Measurements from ENCODE around the gene PDGFB. TPM values are rescaled to one million over a fixed set of nuclear protein-coding genes. Genes with fewer than 3 reads are reported as not detected.

Gene PDGFB
- total RNA-seq, 1 experiment from 2014 or later: 78.0 TPM

DNA sequence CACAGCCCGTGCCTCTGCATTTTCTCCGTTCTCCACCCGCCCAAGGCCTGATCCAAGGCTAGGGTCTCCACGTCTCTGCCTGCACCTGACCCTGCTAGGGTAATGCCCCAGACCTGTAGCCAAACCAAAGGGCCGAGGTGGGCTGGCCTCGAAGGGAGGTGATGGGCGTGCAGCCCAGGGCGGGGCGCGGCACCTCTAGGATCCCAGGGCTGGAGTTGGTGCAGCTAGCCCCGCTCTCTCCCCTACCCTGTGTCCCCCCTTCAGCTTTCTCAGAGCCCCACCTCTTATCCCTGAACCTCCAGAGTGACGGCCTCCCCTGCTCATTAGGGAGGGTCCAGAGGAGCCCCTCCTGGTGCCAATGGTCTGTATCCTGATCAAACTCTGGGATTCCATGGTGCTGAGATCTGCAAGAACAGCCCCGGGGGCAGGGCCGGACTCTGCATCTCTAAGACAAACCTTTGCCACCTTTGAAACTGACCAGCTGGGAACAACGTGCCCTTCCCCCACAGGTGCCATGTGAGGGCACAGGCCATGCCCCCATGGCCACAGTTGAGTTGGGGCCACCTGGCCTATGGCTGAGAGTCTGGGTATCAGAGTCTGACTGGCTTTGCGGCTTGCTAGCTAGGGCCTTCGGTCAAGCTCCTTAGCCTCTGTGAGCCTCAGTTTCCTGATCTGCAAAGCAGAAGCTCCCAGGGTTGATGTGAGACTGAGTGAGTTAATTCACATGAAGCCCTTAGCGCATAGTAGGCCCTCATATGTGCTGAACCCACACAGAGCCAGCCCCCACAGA, 69.2 kb downstream of the PDGFB start:
- intact Hi-C loops (cut with micrococcal nuclease; ENCODE audit: unreplicated experiment) (no loop called here), in situ Hi-C loops (cut with HindIII; ENCODE audit: low pct_unique_long_range_greater_than_20kb, low sequenced_read_pairs) (no loop called here)
- no peak for DNase-seq (ENCODE audit: low read depth, low spot score)
- Histone ChIP-seq H3K9me3 (ENCODE audit: control insufficient read depth, insufficient read depth, low read depth, low read length) (no peaks in the 10 kb centered on the region), H3K4me1 (ENCODE audit: control insufficient read depth, insufficient read depth, low read length) (peaks cover 68% of the 10 kb centered on the region), H3K4me3 (ENCODE audit: low read depth in 2 of 2, low read length in 2 of 2) (no peak overlapping the region), H3K36me3 (ENCODE audit: control insufficient read depth, insufficient read depth, low read length) (no peaks in the 10 kb centered on the region), H3K27ac (ENCODE audit: low read length) (peak overlapping the region; percentile 97), H3K27me3 (ENCODE audit: control insufficient read depth, insufficient read depth, low read length) (no peaks in the 10 kb centered on the region)
- peak; percentile 23 for ATAC-seq
- no TSS peak for BruUV-seq (replicated peaks)
- POLR2A ChIA-PET: interaction anchor here (0.6 kb wide), 1 partner anchor 33 kb away, joined by 5 read pairs; no protein-coding TSS in a partner anchor
- CTCF ChIA-PET: interaction anchor here (0.5 to 0.9 kb wide), 2 partner anchors 25 to 348 kb away, joined by 3 read pairs; no protein-coding TSS in a partner anchor
- no peak for TF ChIP-seq TCF7L2 (IDR thresholded peaks at IDR 0.05; ENCODE audit: low read depth, low read length)
- TF ChIP-seq, protein P1, sequence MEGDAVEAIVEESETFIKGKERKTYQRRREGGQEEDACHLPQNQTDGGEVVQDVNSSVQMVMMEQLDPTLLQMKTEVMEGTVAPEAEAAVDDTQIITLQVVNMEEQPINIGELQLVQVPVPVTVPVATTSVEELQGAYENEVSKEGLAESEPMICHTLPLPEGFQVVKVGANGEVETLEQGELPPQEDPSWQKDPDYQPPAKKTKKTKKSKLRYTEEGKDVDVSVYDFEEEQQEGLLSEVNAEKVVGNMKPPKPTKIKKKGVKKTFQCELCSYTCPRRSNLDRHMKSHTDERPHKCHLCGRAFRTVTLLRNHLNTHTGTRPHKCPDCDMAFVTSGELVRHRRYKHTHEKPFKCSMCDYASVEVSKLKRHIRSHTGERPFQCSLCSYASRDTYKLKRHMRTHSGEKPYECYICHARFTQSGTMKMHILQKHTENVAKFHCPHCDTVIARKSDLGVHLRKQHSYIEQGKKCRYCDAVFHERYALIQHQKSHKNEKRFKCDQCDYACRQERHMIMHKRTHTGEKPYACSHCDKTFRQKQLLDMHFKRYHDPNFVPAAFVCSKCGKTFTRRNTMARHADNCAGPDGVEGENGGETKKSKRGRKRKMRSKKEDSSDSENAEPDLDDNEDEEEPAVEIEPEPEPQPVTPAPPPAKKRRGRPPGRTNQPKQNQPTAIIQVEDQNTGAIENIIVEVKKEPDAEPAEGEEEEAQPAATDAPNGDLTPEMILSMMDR (IDR thresholded peaks at IDR 0.05): no peak
- TF ChIP-seq, protein P2, sequence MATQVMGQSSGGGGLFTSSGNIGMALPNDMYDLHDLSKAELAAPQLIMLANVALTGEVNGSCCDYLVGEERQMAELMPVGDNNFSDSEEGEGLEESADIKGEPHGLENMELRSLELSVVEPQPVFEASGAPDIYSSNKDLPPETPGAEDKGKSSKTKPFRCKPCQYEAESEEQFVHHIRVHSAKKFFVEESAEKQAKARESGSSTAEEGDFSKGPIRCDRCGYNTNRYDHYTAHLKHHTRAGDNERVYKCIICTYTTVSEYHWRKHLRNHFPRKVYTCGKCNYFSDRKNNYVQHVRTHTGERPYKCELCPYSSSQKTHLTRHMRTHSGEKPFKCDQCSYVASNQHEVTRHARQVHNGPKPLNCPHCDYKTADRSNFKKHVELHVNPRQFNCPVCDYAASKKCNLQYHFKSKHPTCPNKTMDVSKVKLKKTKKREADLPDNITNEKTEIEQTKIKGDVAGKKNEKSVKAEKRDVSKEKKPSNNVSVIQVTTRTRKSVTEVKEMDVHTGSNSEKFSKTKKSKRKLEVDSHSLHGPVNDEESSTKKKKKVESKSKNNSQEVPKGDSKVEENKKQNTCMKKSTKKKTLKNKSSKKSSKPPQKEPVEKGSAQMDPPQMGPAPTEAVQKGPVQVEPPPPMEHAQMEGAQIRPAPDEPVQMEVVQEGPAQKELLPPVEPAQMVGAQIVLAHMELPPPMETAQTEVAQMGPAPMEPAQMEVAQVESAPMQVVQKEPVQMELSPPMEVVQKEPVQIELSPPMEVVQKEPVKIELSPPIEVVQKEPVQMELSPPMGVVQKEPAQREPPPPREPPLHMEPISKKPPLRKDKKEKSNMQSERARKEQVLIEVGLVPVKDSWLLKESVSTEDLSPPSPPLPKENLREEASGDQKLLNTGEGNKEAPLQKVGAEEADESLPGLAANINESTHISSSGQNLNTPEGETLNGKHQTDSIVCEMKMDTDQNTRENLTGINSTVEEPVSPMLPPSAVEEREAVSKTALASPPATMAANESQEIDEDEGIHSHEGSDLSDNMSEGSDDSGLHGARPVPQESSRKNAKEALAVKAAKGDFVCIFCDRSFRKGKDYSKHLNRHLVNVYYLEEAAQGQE (IDR thresholded peaks at IDR 0.05; ENCODE audit: insufficient read depth in 1 of 2, low read depth in 2 of 2, low read length in 1 of 2): no peak
- no peak for TF ChIP-seq POLR2AphosphoS5 (IDR thresholded peaks at IDR 0.05; ENCODE audit: low read depth, low read length)

DNA sequence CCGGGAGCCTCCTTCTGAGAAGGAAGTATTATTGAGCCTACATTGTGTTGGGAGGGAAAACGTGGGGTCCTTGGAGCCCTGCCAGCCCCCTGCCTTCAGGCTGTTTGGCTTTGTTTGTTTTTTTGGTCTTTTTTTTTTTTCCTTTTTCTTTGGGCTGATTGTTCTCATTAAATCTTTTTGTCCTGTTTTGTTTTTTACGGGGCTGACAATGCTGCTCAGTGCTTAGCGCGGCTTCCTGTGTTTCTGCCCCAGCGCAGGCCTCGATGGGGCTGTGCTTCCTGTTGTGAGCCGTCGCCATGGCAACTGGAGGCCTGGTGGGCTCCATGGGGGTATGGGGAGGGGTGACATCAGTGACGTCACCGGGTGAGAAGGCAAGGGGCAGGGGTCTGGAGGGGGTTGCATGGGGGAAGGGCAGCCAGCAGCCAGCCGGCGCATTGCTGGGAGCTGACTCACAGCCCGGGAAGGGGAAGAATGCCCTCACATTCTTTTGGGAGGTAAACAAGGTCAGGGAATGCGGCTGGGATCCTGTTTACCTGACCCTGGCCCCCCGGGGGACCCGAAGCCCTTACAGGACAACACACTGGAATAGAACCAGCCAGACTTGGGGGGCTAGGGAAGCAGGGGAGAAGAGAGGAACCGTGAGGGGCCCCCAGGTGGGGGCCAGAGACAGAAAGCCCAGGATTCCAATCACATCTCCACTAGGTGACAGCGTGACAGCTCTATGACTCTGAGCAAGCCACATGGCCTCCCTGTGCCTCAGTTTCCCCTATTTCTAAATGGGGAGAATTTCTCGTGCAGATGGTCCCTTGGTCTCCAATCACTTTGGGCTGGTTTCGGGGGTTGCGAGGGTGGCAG, 70.1 kb downstream of the PDGFB start:
- POLR2A ChIA-PET: interaction anchor here (0.6 kb wide), 1 partner anchor 34 kb away, joined by 5 read pairs; no protein-coding TSS in a partner anchor
- intact Hi-C loops (cut with micrococcal nuclease; ENCODE audit: unreplicated experiment) (loop anchor here (5.0 kb wide), 2 partner anchors 58 to 138 kb away; no protein-coding TSS in a partner anchor), in situ Hi-C loops (cut with HindIII; ENCODE audit: low pct_unique_long_range_greater_than_20kb, low sequenced_read_pairs) (no loop called here)
- Histone ChIP-seq H3K4me3 (ENCODE audit: low read depth in 2 of 2, low read length in 2 of 2) (no peak overlapping the region), H3K9me3 (ENCODE audit: control insufficient read depth, insufficient read depth, low read depth, low read length) (no peaks in the 10 kb centered on the region), H3K27me3 (ENCODE audit: control insufficient read depth, insufficient read depth, low read length) (no peaks in the 10 kb centered on the region), H3K27ac (ENCODE audit: low read length) (peak overlapping the region; percentile 97), H3K4me1 (ENCODE audit: control insufficient read depth, insufficient read depth, low read length) (peaks cover 71% of the 10 kb centered on the region), H3K36me3 (ENCODE audit: control insufficient read depth, insufficient read depth, low read length) (no peaks in the 10 kb centered on the region)
- no TSS peak for BruUV-seq (replicated peaks)
- CTCF ChIA-PET: interaction anchor here (0.5 to 0.9 kb wide), 3 partner anchors 24 to 116 kb away, joined by 3 to 12 read pairs (median 3); no protein-coding TSS in a partner anchor
- TF ChIP-seq, protein P2 (IDR thresholded peaks at IDR 0.05; ENCODE audit: insufficient read depth in 1 of 2, low read depth in 2 of 2, low read length in 1 of 2): no peak
- TF ChIP-seq POLR2AphosphoS5 (IDR thresholded peaks at IDR 0.05; ENCODE audit: low read depth, low read length): no peak
- no peak for TF ChIP-seq SIN3A (IDR thresholded peaks at IDR 0.05; ENCODE audit: borderline replicate concordance, insufficient read depth, low read depth, low read length)
- TF ChIP-seq, protein P1 (IDR thresholded peaks at IDR 0.05): no peak
- no peak for TF ChIP-seq TCF7L2 (IDR thresholded peaks at IDR 0.05; ENCODE audit: low read depth, low read length)
- ATAC-seq (peak; percentile 62), DNase-seq (ENCODE audit: low read depth, low spot score) (peak; percentile 28)
